HFF-Myc (cell line): ENCODE results near the gene VKORC1L1.
A peak's percentile ranks its signal among the peaks of the same experiment; 100 is the strongest.

Experiments used
- DNase-seq: peaks from one replicate; pipeline ENCODE4 v3.0.0-alpha.2; 2011; ENCODE audit warnings: low read depth; ENCODE audit errors: extremely low read depth
- H3K4me3 ChIP-seq: replicated peaks from 2 replicates; pipeline ENCODE4 v1.5.1; 2011; ENCODE audit warnings: low read depth, mild to moderate bottlenecking, control low read depth, low read length
- CTCF ChIP-seq: IDR thresholded peaks from 2 replicates; pipeline ENCODE4 v1.5.1; 2012; ENCODE audit warnings: mild to moderate bottlenecking, low read depth, low read length, control low read depth; ENCODE audit errors: missing control alignments

The VKORC1L1 gene

GRCh38 chr7:65975814-65976445 lies 103.1 kb downstream of the VKORC1L1 start:
- TF ChIP-seq CTCF = no peak
- no peak overlapping the region for H3K4me3 ChIP-seq
- no peak for DNase-seq

GRCh38 chr7:65976659-65977196 lies 103.9 kb downstream of the VKORC1L1 start:
- no peak for DNase-seq
- TF ChIP-seq CTCF = no peak
- H3K4me3 ChIP-seq = no peak overlapping the region

GRCh38 chr7:65978891-65979582 lies 106.2 kb downstream of the VKORC1L1 start:
- H3K4me3 ChIP-seq = no peak overlapping the region
- no peak for DNase-seq
- TF ChIP-seq CTCF = no peak

GRCh38 chr7:65979583-65980477 lies 107.0 kb downstream of the VKORC1L1 start:
- no peak for DNase-seq
- no peak for TF ChIP-seq CTCF
- 0 out of 2 replicates have a peak overlapping the region, but pooled peaks have one; percentile 77 for H3K4me3 ChIP-seq

GRCh38 chr7:65980478-65981250 lies 107.8 kb downstream of the VKORC1L1 start:
- peak overlapping the region; percentile 77 for H3K4me3 ChIP-seq
- no peak for TF ChIP-seq CTCF
- no peak for DNase-seq
